SH-SY5Y (cell line): ENCODE measurements around the gene CHD3.

Experiments
- GATA2 ChIP-seq: IDR thresholded peaks from 2 replicates; pipeline ENCODE4 v1.6.1; 2011; ENCODE audit warnings: mild to moderate bottlenecking, low read depth, low read length
- GATA3 ChIP-seq: IDR thresholded peaks from 2 replicates; pipeline ENCODE4 v1.6.1; 2011; ENCODE audit warnings: low read depth, mild to moderate bottlenecking, low read length, moderate library complexity

Gene CHD3

GRCh38 chr17:7854851-7855659 is 33.5 kb upstream of the CHD3 start, which contains the start of gene TMEM88:
Gene TMEM88, plus strand, starts transcription at chr17:7855066. Its CDS starts 9 bp downstream, at chr17:7855075.
- TF ChIP-seq GATA2 (no peak), GATA3 (no peak)

GRCh38 chr17:7855660-7856010 is 33.0 kb upstream of the CHD3 start:
- TF ChIP-seq GATA2 = no peak
- TF ChIP-seq GATA3 = no peak

GRCh38 chr17:7856011-7856810 is 32.4 kb upstream of the CHD3 start:
- no peak for TF ChIP-seq GATA2

GRCh38 chr17:7856811-7857712 is 31.5 kb upstream of the CHD3 start, which contains the start of gene NAA38:
Gene NAA38, minus strand, starts transcription at chr17:7857559. Its CDS starts 96 bp downstream, at chr17:7857463.
- TF ChIP-seq GATA2 (no peak), GATA3 (no peak)

- peak; percentile 100 for TF ChIP-seq GATA2
- no peak; the same call in none of the 2 replicates for TF ChIP-seq GATA3
Measured at GRCh38 chr17:7857713-7858521, 30.7 kb upstream of the CHD3 start, which contains the start of gene CYB5D1. Gene CYB5D1, plus strand, starts transcription at chr17:7858003. Its CDS starts 132 bp downstream, at chr17:7858135.

- no peak for TF ChIP-seq GATA2
- no peak for TF ChIP-seq GATA3
Measured at GRCh38 chr17:7858522-7858810, 30.1 kb upstream of the CHD3 start.

GRCh38 chr17:7859028-7859427 is 29.6 kb upstream of the CHD3 start:
- TF ChIP-seq GATA3 = no peak
- TF ChIP-seq GATA2 = no peak

- no peak for TF ChIP-seq GATA3
- TF ChIP-seq GATA2 = no peak
Measured at GRCh38 chr17:7862692-7863437, 25.7 kb upstream of the CHD3 start.

- TF ChIP-seq GATA3 (no peak), GATA2 (no peak)
Measured at GRCh38 chr17:7864995-7865650, 23.5 kb upstream of the CHD3 start.

- TF ChIP-seq GATA2 (no peak), GATA3 (no peak)
Measured at GRCh38 chr17:7867881-7868329, 20.7 kb upstream of the CHD3 start.

- TF ChIP-seq GATA3 (no peak), GATA2 (no peak)
Measured at GRCh38 chr17:7873051-7873450, 15.5 kb upstream of the CHD3 start.

GRCh38 chr17:7875804-7876370 is 12.7 kb upstream of the CHD3 start:
- no peak for TF ChIP-seq GATA2
- no peak for TF ChIP-seq GATA3
